ENCODE results near the gene TMEM179. TPM values are rescaled to one million over a fixed set of nuclear protein-coding genes. Genes with fewer than 3 reads are reported as not detected.
"Not testable (repeated sequence)": the region's sequence is repeated elsewhere in the genome, so short reads cannot be mapped to it uniquely, and the experiment has no call there.

Gene TMEM179
- total RNA-seq: not detected

DNA sequence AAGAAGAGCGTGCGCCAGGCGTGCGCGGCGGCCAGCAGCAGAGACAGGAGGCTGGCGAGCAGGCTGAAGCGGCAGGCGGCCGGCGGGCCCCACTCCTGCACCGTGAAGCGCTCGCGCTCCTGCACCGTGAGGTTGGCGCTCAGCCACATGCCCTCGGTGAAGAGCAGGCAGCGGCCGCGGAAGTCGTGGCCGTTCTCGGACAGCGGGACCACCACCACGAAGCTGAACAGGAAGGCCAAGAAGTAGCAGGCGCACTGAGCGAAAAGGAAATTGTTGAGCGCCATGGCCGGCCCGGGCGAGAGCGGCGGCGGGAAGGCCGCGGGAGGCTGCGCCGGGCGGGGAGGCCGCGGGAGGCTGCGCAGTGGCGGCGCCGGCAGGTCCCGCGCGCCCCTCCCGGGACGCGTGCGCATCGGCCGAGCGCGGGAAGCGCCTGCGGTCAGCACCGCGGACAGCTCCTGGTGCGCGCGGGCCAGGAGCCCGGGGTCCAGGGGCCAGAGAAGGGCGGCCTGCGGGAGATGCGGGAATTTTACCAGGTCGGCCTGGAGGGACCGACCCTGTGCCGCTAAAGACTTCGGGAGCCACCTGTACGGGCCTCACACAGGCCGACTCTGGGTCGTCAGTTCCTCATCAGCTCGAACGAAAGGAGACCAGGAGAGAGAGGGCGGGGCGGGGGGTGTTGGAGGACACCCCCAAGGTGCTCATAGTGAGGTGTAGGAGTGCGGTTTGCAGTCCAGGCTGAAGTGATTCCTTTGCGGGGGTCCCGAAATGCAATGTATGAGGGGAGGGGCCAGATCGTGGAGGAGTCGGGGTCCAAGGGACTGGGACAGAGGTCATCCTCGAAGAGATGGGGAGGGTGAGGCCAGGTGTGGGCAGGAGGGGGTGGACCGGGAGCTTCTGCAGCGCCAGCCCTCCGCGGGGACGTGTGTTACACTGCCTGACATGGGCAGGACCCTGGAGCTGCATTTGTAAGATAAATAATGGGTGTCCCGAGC lies at the start of gene TMEM179:
Gene TMEM179, minus strand, starts transcription at position 315 of the 992 bp plus-strand sequence. Its CDS starts 31 bp downstream, at position 284.
- peak within 1 kb of the TSS in 1 of 4 donors; percentile 38 for H3K4me3 ChIP-seq
- 30 to 36% methylated on average over 13 to 14 of the region's 91 CpGs for WGBS, 2 donors
- intact Hi-C loops (cut with DNase I): no loop called here
- H3K27ac ChIP-seq: no peak within 1 kb of the TSS
- TF ChIP-seq, protein P1, sequence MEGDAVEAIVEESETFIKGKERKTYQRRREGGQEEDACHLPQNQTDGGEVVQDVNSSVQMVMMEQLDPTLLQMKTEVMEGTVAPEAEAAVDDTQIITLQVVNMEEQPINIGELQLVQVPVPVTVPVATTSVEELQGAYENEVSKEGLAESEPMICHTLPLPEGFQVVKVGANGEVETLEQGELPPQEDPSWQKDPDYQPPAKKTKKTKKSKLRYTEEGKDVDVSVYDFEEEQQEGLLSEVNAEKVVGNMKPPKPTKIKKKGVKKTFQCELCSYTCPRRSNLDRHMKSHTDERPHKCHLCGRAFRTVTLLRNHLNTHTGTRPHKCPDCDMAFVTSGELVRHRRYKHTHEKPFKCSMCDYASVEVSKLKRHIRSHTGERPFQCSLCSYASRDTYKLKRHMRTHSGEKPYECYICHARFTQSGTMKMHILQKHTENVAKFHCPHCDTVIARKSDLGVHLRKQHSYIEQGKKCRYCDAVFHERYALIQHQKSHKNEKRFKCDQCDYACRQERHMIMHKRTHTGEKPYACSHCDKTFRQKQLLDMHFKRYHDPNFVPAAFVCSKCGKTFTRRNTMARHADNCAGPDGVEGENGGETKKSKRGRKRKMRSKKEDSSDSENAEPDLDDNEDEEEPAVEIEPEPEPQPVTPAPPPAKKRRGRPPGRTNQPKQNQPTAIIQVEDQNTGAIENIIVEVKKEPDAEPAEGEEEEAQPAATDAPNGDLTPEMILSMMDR (IDR thresholded peaks at IDR 0.05): no peak
- TF ChIP-seq POLR2A (IDR thresholded peaks at IDR 0.05): no peak
- H3K9me3 ChIP-seq: no peaks in the 10 kb centered on the region
- H3K36me3 ChIP-seq: no peaks in the 10 kb centered on the region
- H3K27me3 ChIP-seq: peaks cover 0 to 88% (median 5%) of the 10 kb centered on the region in 4 donors
- no peak for DNase-seq
- H3K4me1 ChIP-seq: peaks cover 0 to 6% (median 6%) of the 10 kb centered on the region in 3 donors

DNA sequence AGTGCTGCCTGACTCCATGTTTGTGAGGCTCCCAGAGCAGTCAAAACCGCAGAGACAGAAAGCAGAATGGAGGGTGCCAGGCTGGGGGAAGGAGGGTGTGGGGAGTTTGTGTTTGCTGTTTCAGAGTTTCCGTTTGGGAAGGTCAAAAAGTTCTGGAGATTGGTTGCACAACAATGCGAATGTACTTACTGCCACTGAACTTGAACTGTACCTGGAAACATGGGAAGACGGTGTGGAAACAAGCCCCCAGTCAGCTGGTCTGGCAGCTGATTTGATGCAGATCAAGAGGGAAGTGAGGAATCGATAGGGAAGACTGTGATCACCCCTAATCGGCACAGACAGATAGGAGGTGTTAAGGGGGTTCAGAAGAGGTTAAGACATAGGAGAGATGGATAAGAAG lies 49.5 kb upstream of the TMEM179 start:
- 79 to 89% methylated on average over 6 of the region's 6 CpGs for WGBS, 2 donors
- TF ChIP-seq POLR2A (IDR thresholded peaks at IDR 0.05): no peak
- TF ChIP-seq, protein P1 (IDR thresholded peaks at IDR 0.05): no peak
- DNase-seq: no peak
- no peaks in the 10 kb centered on the region for H3K9me3 ChIP-seq
- H3K4me1 ChIP-seq: peaks cover 9 to 12% (median 9%) of the 10 kb centered on the region in 3 donors
- no peaks in the 10 kb centered on the region for H3K36me3 ChIP-seq
- peaks cover 0 to 24% (median 0%) of the 10 kb centered on the region in 4 donors for H3K27me3 ChIP-seq
- H3K27ac ChIP-seq: no peak overlapping the region
- intact Hi-C loops (cut with DNase I): no loop called here
- no peak overlapping the region for H3K4me3 ChIP-seq

DNA sequence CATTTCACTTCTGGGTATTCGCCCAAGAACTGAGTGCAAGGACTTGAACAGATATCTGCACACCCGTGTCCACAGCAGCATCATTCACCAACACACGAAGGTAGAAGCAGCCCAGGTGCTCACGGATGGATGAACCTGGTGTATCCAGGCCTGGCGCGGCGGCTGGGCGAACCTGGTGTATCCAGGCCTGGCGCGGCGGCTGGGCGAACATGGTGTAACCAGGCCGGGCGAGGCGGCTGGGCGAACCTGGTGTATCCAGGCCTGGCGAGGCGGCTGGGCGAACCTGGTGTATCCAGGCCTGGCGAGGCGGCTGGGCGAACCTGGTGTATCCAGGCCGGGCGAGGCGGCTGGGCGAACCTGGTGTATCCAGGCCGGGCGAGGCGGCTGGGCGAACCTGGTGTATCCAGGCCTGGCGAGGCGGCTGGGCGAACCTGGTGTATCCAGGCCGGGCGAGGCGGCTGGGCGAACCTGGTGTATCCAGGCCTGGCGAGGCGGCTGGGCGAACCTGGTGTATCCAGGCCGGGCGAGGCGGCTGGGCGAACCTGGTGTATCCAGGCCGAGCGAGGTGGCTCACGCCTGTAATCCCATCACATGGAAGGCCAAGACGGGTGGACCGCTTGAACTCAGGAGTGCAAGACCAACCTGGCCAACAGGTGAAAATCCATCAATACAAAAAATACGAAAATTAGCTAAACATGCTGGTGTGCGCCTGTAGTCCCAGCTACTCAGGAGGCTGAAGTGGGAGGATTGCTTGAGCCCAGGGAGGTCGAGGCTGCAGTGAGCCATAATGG lies 48.8 kb upstream of the TMEM179 start:
- H3K4me3 ChIP-seq; H3K9me3 ChIP-seq; DNase-seq; intact Hi-C loops (cut with DNase I); H3K36me3 ChIP-seq; H3K27ac ChIP-seq: not testable (repeated sequence)
- peaks cover 0 to 23% (median 0%) of the 10 kb centered on the region in 4 donors for H3K27me3 ChIP-seq
- WGBS, 2 donors: 86 to 92% methylated on average over 10 to 30 of the region's 52 CpGs
- peaks cover 9 to 12% (median 9%) of the 10 kb centered on the region in 3 donors for H3K4me1 ChIP-seq

DNA sequence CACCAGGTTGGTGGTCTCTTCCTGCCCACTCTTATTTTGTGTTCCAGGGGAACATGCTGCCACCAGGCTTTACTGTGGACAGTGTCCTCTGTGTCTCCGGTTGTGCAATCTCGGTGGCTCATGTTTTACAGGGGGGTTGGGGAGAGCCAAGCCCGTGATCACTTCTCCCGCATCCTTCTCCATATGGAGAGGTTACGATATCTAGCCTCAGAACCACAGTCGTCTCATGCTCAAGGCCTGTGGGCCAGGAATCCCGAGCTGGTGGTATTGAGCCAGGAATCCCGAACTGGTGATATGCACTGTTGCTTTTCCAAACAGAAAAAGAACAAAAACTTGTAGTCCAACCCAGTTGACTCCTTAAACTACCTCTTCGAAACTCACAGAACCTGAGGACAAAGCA lies 47.8 kb upstream of the TMEM179 start:
- WGBS, 2 donors: 89 to 97% methylated on average over 5 to 6 of the region's 9 CpGs

DNA sequence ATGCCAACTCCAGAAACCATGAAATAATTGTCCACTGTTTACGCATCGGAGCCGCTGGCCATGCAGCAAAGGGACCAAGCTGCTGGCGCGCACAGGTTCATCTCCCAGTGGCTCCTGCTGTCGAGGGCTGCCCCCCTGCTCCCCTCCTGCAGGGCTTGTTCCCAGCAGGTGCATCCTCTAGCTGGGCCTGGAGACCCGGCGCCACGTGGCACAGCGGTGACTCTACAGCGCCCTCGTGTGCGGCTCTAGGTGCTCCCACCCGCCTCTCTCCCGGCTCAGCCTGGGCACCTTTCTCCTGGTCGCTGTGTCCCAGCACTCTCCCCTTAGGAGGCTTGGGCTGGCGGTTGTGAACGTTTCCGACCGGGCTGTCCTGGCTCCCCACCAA lies 47.3 kb upstream of the TMEM179 start:
- no peaks in the 10 kb centered on the region for H3K9me3 ChIP-seq
- no peak overlapping the region for H3K4me3 ChIP-seq
- peaks cover 0 to 20% (median 0%) of the 10 kb centered on the region in 4 donors for H3K27me3 ChIP-seq
- peaks cover 9 to 12% (median 9%) of the 10 kb centered on the region in 3 donors for H3K4me1 ChIP-seq
- H3K27ac ChIP-seq: no peak overlapping the region
- no peak for TF ChIP-seq POLR2A (IDR thresholded peaks at IDR 0.05)
- TF ChIP-seq, protein P1 (IDR thresholded peaks at IDR 0.05): no peak
- intact Hi-C loops (cut with DNase I): no loop called here
- WGBS, 2 donors: 96% methylated on average over 10 of the region's 20 CpGs; no CpG with 5 or more reads in 1 of the 2 donors
- H3K36me3 ChIP-seq: no peaks in the 10 kb centered on the region
- DNase-seq: no peak

More for the DNA sequence above, 47.8 kb upstream of the TMEM179 start:
- Histone ChIP-seq H3K27me3 (peaks cover 0 to 20% (median 0%) of the 10 kb centered on the region in 4 donors), H3K27ac (no peak overlapping the region), H3K36me3 (no peaks in the 10 kb centered on the region), H3K4me3 (no peak overlapping the region), H3K9me3 (no peaks in the 10 kb centered on the region), H3K4me1 (peaks cover 9 to 12% (median 9%) of the 10 kb centered on the region in 3 donors)
- TF ChIP-seq POLR2A (IDR thresholded peaks at IDR 0.05): no peak
- TF ChIP-seq, protein P1 (IDR thresholded peaks at IDR 0.05): no peak
- intact Hi-C loops (cut with DNase I): no loop called here
- DNase-seq: no peak

Measured in esophagus squamous epithelium (tissue), 5 donors.